Testis (tissue), 2 donors: ENCODE measurements around the gene RBM20.

Experiments used
- CTCF ChIP-seq, 3 experiments: fragments of 450-650 bp in 2 of 3; fragments of 200-600 bp in 1 of 3; sonication (generic) in 1 of 3; IDR thresholded peaks; one replicate each; pipeline ENCODE4 v1.5.1; 2016 to 2019; ENCODE audit warnings: antibody characterized with exemption in 3 of 3, mild to moderate bottlenecking in 2 of 3, moderate library complexity in 1 of 3
- POLR2A ChIP-seq: fragments of 450-650 bp; IDR thresholded peaks from one replicate; pipeline ENCODE4 v1.6.1; 2017; ENCODE audit warnings: antibody characterized with exemption, mild to moderate bottlenecking, moderate library complexity

GRCh38 chr10:110704906-110705476 is 60.9 kb downstream of the RBM20 start:
- TF ChIP-seq CTCF (IDR thresholded peaks at IDR 0.05), result no peak
- no peak for TF ChIP-seq POLR2A
